MM.1S (cell line): Measurements from ENCODE around the gene EPHA7.

Experiments
- EZH2 ChIP-seq: fragments of 300-600 bp; sonication (generic); optimal IDR thresholded peaks from 2 replicates; pipeline ENCODE3; 2017; ENCODE audit warnings: low read depth, mild to moderate bottlenecking, antibody characterized with exemption, low read length, mixed read lengths
- EZH2phosphoT487 ChIP-seq: fragments of 300-600 bp; sonication (generic); IDR thresholded peaks from 2 replicates; pipeline ENCODE4 v1.6.1; 2018; ENCODE audit warnings: antibody characterized with exemption, low read length
- TF ChIP-seq, protein P1 (sequence below): fragments of 300-600 bp; sonication (generic); IDR thresholded peaks from 2 replicates; pipeline ENCODE4 v1.5.1; 2016; ENCODE audit warnings: antibody characterized with exemption, low read length, mixed read lengths

DNA sequence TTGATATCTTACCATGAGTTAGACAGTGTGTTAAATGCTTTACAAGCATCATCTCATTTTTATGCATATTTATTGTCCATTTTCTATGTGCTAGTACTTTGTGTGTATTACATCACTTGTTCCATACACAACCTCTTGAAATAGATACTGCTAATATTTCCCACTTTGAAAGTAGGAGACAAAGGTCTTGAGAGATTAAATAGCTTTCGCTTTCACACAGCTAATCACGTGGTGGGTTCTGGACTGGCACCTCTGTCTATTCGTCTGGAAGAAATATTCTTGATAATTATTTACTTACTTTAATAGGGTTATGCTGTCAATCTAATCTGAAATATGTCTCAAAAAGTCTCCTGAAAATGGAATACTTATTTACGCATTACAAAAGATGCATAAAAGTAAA, 30.2 kb downstream of the EPHA7 start:
- TF ChIP-seq, protein P1, sequence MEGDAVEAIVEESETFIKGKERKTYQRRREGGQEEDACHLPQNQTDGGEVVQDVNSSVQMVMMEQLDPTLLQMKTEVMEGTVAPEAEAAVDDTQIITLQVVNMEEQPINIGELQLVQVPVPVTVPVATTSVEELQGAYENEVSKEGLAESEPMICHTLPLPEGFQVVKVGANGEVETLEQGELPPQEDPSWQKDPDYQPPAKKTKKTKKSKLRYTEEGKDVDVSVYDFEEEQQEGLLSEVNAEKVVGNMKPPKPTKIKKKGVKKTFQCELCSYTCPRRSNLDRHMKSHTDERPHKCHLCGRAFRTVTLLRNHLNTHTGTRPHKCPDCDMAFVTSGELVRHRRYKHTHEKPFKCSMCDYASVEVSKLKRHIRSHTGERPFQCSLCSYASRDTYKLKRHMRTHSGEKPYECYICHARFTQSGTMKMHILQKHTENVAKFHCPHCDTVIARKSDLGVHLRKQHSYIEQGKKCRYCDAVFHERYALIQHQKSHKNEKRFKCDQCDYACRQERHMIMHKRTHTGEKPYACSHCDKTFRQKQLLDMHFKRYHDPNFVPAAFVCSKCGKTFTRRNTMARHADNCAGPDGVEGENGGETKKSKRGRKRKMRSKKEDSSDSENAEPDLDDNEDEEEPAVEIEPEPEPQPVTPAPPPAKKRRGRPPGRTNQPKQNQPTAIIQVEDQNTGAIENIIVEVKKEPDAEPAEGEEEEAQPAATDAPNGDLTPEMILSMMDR: no peak
- no peak for TF ChIP-seq EZH2
- TF ChIP-seq EZH2phosphoT487: no peak
